Measurements from ENCODE around the gene PSAPL1. TPM values are rescaled to one million over a fixed set of nuclear protein-coding genes. Genes with fewer than 3 reads are reported as not detected.

Gene PSAPL1
- total RNA-seq, 4 donors from 2014 or later, result 16.4 to 268 (median 137) TPM

GRCh38 chr4:7415927-7416686 lies 18.6 kb downstream of the PSAPL1 start:
- Histone ChIP-seq H3K9me3 (no peaks in the 10 kb centered on the region), H3K27ac (no peak overlapping the region), H3K4me1 (no peaks in the 10 kb centered on the region), H3K4me3 (no peak overlapping the region), H3K27me3 (peaks cover 10% of the 10 kb centered on the region), H3K36me3 (no peaks in the 10 kb centered on the region)
- WGBS, result 86% methylated on average over 16 of the region's 16 CpGs
- TF ChIP-seq POLR2AphosphoS5 (IDR thresholded peaks at IDR 0.05) (no peak), POLR2A (IDR thresholded peaks at IDR 0.05) (no peak), EP300 (IDR thresholded peaks at IDR 0.05) (no peak)
- TF ChIP-seq, protein P1, sequence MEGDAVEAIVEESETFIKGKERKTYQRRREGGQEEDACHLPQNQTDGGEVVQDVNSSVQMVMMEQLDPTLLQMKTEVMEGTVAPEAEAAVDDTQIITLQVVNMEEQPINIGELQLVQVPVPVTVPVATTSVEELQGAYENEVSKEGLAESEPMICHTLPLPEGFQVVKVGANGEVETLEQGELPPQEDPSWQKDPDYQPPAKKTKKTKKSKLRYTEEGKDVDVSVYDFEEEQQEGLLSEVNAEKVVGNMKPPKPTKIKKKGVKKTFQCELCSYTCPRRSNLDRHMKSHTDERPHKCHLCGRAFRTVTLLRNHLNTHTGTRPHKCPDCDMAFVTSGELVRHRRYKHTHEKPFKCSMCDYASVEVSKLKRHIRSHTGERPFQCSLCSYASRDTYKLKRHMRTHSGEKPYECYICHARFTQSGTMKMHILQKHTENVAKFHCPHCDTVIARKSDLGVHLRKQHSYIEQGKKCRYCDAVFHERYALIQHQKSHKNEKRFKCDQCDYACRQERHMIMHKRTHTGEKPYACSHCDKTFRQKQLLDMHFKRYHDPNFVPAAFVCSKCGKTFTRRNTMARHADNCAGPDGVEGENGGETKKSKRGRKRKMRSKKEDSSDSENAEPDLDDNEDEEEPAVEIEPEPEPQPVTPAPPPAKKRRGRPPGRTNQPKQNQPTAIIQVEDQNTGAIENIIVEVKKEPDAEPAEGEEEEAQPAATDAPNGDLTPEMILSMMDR (IDR thresholded peaks at IDR 0.05), result no peak
- DNase-seq (ENCODE audit: low spot score in 2 of 2), result peak; percentile 19 to 38

GRCh38 chr4:7414736-7415510 lies 19.8 kb downstream of the PSAPL1 start:
- Histone ChIP-seq H3K4me3 (no peak overlapping the region), H3K9me3 (no peaks in the 10 kb centered on the region), H3K36me3 (no peaks in the 10 kb centered on the region), H3K27me3 (peaks cover 13% of the 10 kb centered on the region), H3K27ac (no peak overlapping the region), H3K4me1 (no peaks in the 10 kb centered on the region)
- 66% methylated on average over 11 of the region's 12 CpGs for WGBS
- TF ChIP-seq POLR2AphosphoS5 (IDR thresholded peaks at IDR 0.05) (no peak), EP300 (IDR thresholded peaks at IDR 0.05) (no peak)
- DNase-seq (ENCODE audit: low spot score in 2 of 2), result peak in 1 of 2 donors; percentile 28

GRCh38 chr4:7414046-7414445 lies 20.7 kb downstream of the PSAPL1 start:
- H3K27me3 ChIP-seq, result peaks cover 13% of the 10 kb centered on the region
- TF ChIP-seq EP300 (IDR thresholded peaks at IDR 0.05), result no peak
- no peak for TF ChIP-seq POLR2A (IDR thresholded peaks at IDR 0.05)
- TF ChIP-seq, protein P1 (IDR thresholded peaks at IDR 0.05), result no peak
- TF ChIP-seq POLR2AphosphoS5 (IDR thresholded peaks at IDR 0.05), result no peak
- no peaks in the 10 kb centered on the region for H3K36me3 ChIP-seq
- H3K27ac ChIP-seq, result no peak overlapping the region
- no peaks in the 10 kb centered on the region for H3K9me3 ChIP-seq
- no peaks in the 10 kb centered on the region for H3K4me1 ChIP-seq
- 88% methylated on average over 9 of the region's 9 CpGs for WGBS
- no peak overlapping the region for H3K4me3 ChIP-seq
- DNase-seq (ENCODE audit: low spot score in 2 of 2), result peak; percentile 25 to 71

DNA sequence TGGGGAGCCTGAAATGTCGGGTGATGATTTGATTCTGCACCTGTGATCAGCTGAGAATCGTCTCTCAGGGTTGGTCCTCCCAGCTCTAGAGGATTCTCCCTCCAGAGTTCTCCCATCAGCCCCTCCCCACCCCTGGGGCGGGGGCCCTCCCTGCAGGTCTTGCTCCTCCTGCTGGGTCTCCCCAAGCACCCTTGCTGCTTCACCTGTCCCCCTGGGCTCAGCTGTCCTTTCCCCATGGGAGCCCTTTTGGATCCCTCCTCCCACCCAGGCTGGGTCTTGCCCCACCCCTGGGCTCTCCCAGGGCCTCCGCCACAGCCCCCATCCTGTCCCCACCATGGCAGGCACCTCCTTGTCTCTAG lies 22.2 kb downstream of the PSAPL1 start:
- 77% methylated on average over 4 of the region's 4 CpGs for WGBS
- Histone ChIP-seq H3K4me3 (no peak overlapping the region), H3K4me1 (no peaks in the 10 kb centered on the region), H3K27me3 (peaks cover 13% of the 10 kb centered on the region), H3K36me3 (no peaks in the 10 kb centered on the region), H3K27ac (no peak overlapping the region), H3K9me3 (no peaks in the 10 kb centered on the region)
- TF ChIP-seq, protein P1 (IDR thresholded peaks at IDR 0.05), result no peak
- TF ChIP-seq POLR2AphosphoS5 (IDR thresholded peaks at IDR 0.05), result no peak
- peak; percentile 51 to 61 for DNase-seq (ENCODE audit: low spot score in 2 of 2)

DNA sequence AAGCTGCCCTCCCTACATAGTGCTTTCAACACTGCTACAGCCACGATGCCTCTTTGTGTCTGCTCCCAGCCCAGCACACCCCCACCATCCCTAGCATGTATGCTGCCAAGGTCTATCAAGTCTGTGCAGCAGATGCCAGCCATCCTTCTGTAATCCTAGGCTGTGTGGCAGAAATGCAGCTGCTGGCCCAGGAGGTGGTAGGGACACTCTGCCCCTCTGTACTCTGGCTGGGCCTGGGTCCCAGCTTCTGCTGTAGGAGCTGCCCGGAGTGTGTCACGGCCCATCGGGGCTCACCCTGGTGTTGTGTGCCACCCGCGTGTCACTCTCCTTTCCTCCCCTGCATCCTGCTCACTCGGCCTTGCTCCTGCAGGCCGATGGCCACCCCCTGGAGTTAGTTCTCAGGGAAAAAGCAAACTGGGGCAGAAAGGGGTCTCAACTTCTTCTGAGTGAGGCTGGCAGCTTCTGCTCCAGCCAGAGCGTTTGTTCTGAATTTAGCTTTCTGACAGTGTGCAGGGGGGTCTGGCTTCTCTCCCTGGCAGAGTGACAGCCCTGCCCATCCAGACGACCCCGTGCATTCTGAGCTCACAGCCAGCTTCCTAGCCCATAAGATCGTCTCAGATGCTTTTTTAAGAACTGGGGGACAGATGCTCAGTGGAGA lies 22.7 kb downstream of the PSAPL1 start:
- TF ChIP-seq POLR2AphosphoS5 (IDR thresholded peaks at IDR 0.05) (no peak), EP300 (IDR thresholded peaks at IDR 0.05) (no peak), POLR2A (IDR thresholded peaks at IDR 0.05) (no peak)
- TF ChIP-seq, protein P1 (IDR thresholded peaks at IDR 0.05), result no peak
- peaks cover 13% of the 10 kb centered on the region for H3K27me3 ChIP-seq
- no peak overlapping the region for H3K27ac ChIP-seq
- no peaks in the 10 kb centered on the region for H3K36me3 ChIP-seq
- H3K4me1 ChIP-seq, result no peaks in the 10 kb centered on the region
- WGBS, result 71% methylated on average over 8 of the region's 12 CpGs
- no peaks in the 10 kb centered on the region for H3K9me3 ChIP-seq
- peak; percentile 26 to 59 for DNase-seq (ENCODE audit: low spot score in 2 of 2)
- H3K4me3 ChIP-seq, result no peak overlapping the region
